GM12878 (cell line): ENCODE results near the gene DPAGT1. TPM values are rescaled to one million over a fixed set of nuclear protein-coding genes. Genes with fewer than 3 reads are reported as not detected.
A peak's percentile ranks its signal among the peaks of the same experiment; 100 is the strongest.

Source experiments
- ATF3 ChIP-seq: IDR thresholded peaks from 2 replicates; pipeline ENCODE4 v1.6.1; 2011; ENCODE audit warnings: low read depth, mild to moderate bottlenecking, low read length, moderate library complexity, borderline replicate concordance; ENCODE audit errors: extremely low read depth
- ATF7 ChIP-seq: fragments of 450-650 bp; IDR thresholded peaks from 2 replicates; pipeline ENCODE4 v1.6.1; 2016; ENCODE audit warnings: low read depth, mild to moderate bottlenecking
- BACH1 ChIP-seq: fragments of 450-650 bp; IDR thresholded peaks from 2 replicates; pipeline ENCODE4 v1.6.1; 2017; ENCODE audit warnings: mild to moderate bottlenecking, borderline replicate concordance
- BCLAF1 ChIP-seq: fragments of 450-650 bp; IDR thresholded peaks from 2 replicates; pipeline ENCODE4 v1.6.1; 2017; ENCODE audit warnings: antibody characterized with exemption, mild to moderate bottlenecking, moderate library complexity
- CREM ChIP-seq: IDR thresholded peaks from 2 replicates; pipeline ENCODE4 v1.6.1; 2014; ENCODE audit warnings: antibody characterized with exemption, low read depth
- FOS ChIP-seq: IDR thresholded peaks from 3 replicates; pipeline ENCODE4 v1.6.1; 2011; ENCODE audit warnings: borderline replicate concordance; ENCODE audit not compliant: insufficient read length; ENCODE audit errors: extremely low read depth
- MLLT1 ChIP-seq: fragments of 450-650 bp; IDR thresholded peaks from 2 replicates; pipeline ENCODE4 v1.6.1; 2016; ENCODE audit warnings: mild to moderate bottlenecking
- MTA3 ChIP-seq: IDR thresholded peaks from 2 replicates; pipeline ENCODE4 v1.6.1; 2012; ENCODE audit warnings: low read length, inconsistent platforms, borderline replicate concordance
- MXI1 ChIP-seq: fragments of 150-350 bp; IDR thresholded peaks from 2 replicates; pipeline ENCODE4 v1.6.1; 2011; ENCODE audit warnings: low read depth, mild to moderate bottlenecking, inconsistent platforms, low read length, improper control_type of control experiment
- MYC ChIP-seq: IDR thresholded peaks from 2 replicates; pipeline ENCODE4 v1.6.1; 2011; ENCODE audit warnings: mild to moderate bottlenecking, low read length, moderate library complexity, inconsistent platforms; ENCODE audit not compliant: insufficient read depth, insufficient replicate concordance, insufficient read length, severe bottlenecking
- NBN ChIP-seq: fragments of 450-650 bp; IDR thresholded peaks from 2 replicates; pipeline ENCODE4 v1.6.1; 2016
- NR2F1 ChIP-seq: fragments of 450-650 bp; conservative IDR thresholded peaks from 2 replicates; pipeline ENCODE4 v1.6.1; 2017; ENCODE audit warnings: mild to moderate bottlenecking
- PKNOX1 ChIP-seq: fragments of 450-650 bp; IDR thresholded peaks from 2 replicates; pipeline ENCODE4 v1.6.1; 2016; ENCODE audit warnings: mild to moderate bottlenecking
- POLR2AphosphoS5 ChIP-seq: IDR thresholded peaks from 2 replicates; pipeline ENCODE4 v1.6.1; 2011; ENCODE audit warnings: mild to moderate bottlenecking, low read length, inconsistent platforms
- REST ChIP-seq: IDR thresholded peaks from 2 replicates; pipeline ENCODE4 v1.6.1; 2012; ENCODE audit warnings: mild to moderate bottlenecking, low read depth, low read length
- SUPT20H ChIP-seq: IDR thresholded peaks from 2 replicates; pipeline ENCODE4 v1.6.1; 2011; ENCODE audit warnings: low read depth, mild to moderate bottlenecking, low read length, moderate library complexity, borderline replicate concordance; ENCODE audit not compliant: control insufficient read depth
- TCF12 ChIP-seq: IDR thresholded peaks from 2 replicates; pipeline ENCODE4 v1.6.1; 2011; ENCODE audit warnings: low read depth, mild to moderate bottlenecking, low read length
- ZNF217 ChIP-seq: fragments of 450-650 bp; IDR thresholded peaks from 2 replicates; pipeline ENCODE4 v1.6.1; 2017; ENCODE audit warnings: antibody characterized with exemption, mild to moderate bottlenecking
- polyA plus RNA-seq, 11 experiments: library from polyadenylated mRNA; depleted of rRNA in 4 of 11; unstranded in 6 of 11; stranded (reverse) in 5 of 11; fragments of >200 nt; fragmentation: Nextera tagmentation in 4 of 11; fragmentation: Illumina TruSeq in 1 of 11; extraction: Ambion mirVana in 4 of 11; extraction: Trizol in 1 of 11; gene quantifications; 1 replicate in 1 of 11; 2 replicates in 10 of 11; pipeline versions ENCODE4 v1.2.1 to v1.2.3, GENCODE V29; 2011 to 2016; ENCODE audit warnings: inconsistent platforms in 2 of 11, missing spikeins in 2 of 11, low read depth in 1 of 11
- total RNA-seq, 4 experiments: library from RNA; depleted of rRNA in 3 of 4; stranded (reverse); fragments of >200 nt in 3 of 4; fragmentation: Illumina TruSeq in 1 of 4; extraction: Trizol in 1 of 4; gene quantifications; 2 replicates each; pipeline versions ENCODE4 v1.2.1 to v1.2.3, GENCODE V29; 2013 to 2021

DPAGT1 gene
- total and polyA plus RNA-seq, 10 of the 15 experiments (the other 5 are each of a cell fraction or from before 2014, with no cell fraction given): 20.5 to 95.6 (median 54.3) TPM

GRCh38 chr11:119084663-119085436 is 16.8 kb downstream of the DPAGT1 start, which contains the start of gene HMBS (continued):
- TF ChIP-seq ATF3 (no peak), ZNF217 (no peak), SUPT20H (no peak), PKNOX1 (peak; percentile 75), BACH1 (no peak), POLR2AphosphoS5 (peak; percentile 89), MYC (no peak), MXI1 (peak; percentile 89), ATF7 (peak; percentile 62), REST (no peak), BCLAF1 (no peak), NR2F1 (peak; percentile 75), TCF12 (no peak), CREM (peak; percentile 91), NBN (peak; percentile 67; the same call in 1 of the 2 replicates), MLLT1 (no peak), FOS (peak; percentile 24), MTA3 (no peak)
